OCI-M2 (cell line): ENCODE data around the gene GON7.
"Not testable (repeated sequence)": the region's sequence is repeated elsewhere in the genome, so short reads cannot be mapped to it uniquely, and the experiment has no call there.

ENCODE experiments used
- DNase-seq: peaks from one replicate; lab custom pipeline; 2025; ENCODE audit not compliant: unreplicated experiment; lab: John Stamatoyannopoulos, UW

Gene GON7

GRCh38 chr14:93159625-93160352, 47.1 kb downstream of the GON7 start:
- not testable (repeated sequence) for DNase-seq

GRCh38 chr14:93158349-93158748, 48.5 kb downstream of the GON7 start:
- not testable (repeated sequence) for DNase-seq

DNA sequence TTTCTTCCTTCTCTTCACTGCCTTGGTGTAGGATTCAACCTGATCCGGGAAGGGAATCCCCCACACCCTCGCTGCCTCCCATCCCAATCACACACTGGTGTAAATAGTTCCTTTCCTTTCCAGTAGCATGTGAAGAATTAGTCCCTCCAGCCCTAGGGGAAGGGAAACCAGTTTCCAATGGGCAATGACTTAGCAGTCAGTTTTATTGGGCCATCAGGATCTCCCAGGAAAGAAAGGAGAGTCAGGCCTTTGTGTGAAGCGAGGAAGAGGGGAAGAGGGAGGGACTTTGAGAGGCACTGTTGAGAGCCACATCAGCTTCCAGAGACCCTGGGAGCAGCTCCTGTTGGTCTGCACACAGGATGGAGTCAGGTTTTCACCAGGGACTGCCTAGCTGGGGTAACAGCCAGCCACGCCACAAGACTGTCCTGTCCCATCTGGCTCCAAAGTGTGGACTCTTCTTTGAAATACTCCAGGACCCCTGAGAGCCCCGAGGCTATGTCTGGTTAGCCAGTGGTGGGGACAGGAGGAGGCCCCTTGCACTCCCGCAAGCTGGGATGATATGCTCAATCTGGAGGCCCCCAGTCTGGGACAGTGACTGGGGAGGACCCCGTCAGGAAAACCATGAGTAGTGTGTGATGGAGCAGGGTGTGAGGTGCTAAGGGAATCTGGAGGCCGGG, 50.0 kb downstream of the GON7 start:
- DNase-seq: no peak

GRCh38 chr14:93155667-93156066, 51.2 kb downstream of the GON7 start:
- no peak for DNase-seq

GRCh38 chr14:93153121-93153520, 53.7 kb downstream of the GON7 start:
- no peak for DNase-seq
